HepG2 (cell line): Measurements from ENCODE around the gene THOC6. TPM values are rescaled to one million over a fixed set of nuclear protein-coding genes. Genes with fewer than 3 reads are reported as not detected.

Source experiments
- ARNTL ChIP-seq: sonication (generic); formaldehyde crosslinking; IDR thresholded peaks from 2 replicates; pipeline ENCODE4 v1.4.0; 2020; ENCODE audit warnings: mild to moderate bottlenecking, missing genetic modification reagents
- CBX2 ChIP-seq, 2 experiments: fragments of 200-600 bp in 1 of 2; sonication (generic); formaldehyde crosslinking in 1 of 2; IDR thresholded peaks; 2 replicates each; pipeline versions ENCODE4 v1.7.0 to v1.8.1; 2018 to 2022; ENCODE audit warnings: low read depth in 2 of 2, low read length in 1 of 2, mild to moderate bottlenecking in 1 of 2, missing genetic modification reagents in 1 of 2
- ELF4 ChIP-seq: sonication (generic); formaldehyde crosslinking; IDR thresholded peaks from 2 replicates; pipeline ENCODE4 v1.5.0; 2020; ENCODE audit warnings: missing genetic modification reagents, mild to moderate bottlenecking, moderate library complexity, borderline replicate concordance
- ESRRA ChIP-seq: sonication (generic); formaldehyde crosslinking; IDR thresholded peaks from 2 replicates; pipeline ENCODE4 v1.5.1; 2020; ENCODE audit warnings: mild to moderate bottlenecking, low read depth, missing genetic modification reagents
- GATA4 ChIP-seq: sonication (generic); IDR thresholded peaks from 2 replicates; pipeline ENCODE4 v1.6.1; 2016; ENCODE audit warnings: antibody characterized with exemption, low read depth, borderline replicate concordance
- HDAC2 ChIP-seq: sonication (generic); formaldehyde crosslinking; IDR thresholded peaks from 2 replicates; pipeline ENCODE4 v1.4.0; 2020; ENCODE audit warnings: missing genetic modification reagents
- MAFF ChIP-seq: IDR thresholded peaks from 2 replicates; pipeline ENCODE4 v1.6.1; 2011; ENCODE audit warnings: low read depth, low read length, improper control_type of control experiment
- MED8 ChIP-seq: sonication (generic); formaldehyde crosslinking; IDR thresholded peaks from 2 replicates; pipeline ENCODE4 v1.8.1; 2023; ENCODE audit warnings: mild to moderate bottlenecking, missing genetic modification reagents; ENCODE audit not compliant: insufficient replicate concordance
- MEF2D ChIP-seq: sonication (generic); formaldehyde crosslinking; IDR thresholded peaks from 2 replicates; pipeline ENCODE4 v1.5.1; 2020; ENCODE audit warnings: mild to moderate bottlenecking, missing genetic modification reagents
- RBFOX2 ChIP-seq: fragments of 200-400 bp; formaldehyde crosslinking; IDR thresholded peaks from 2 replicates; pipeline ENCODE4 v1.6.1; 2017; ENCODE audit warnings: low read depth, mild to moderate bottlenecking, low read length
- SALL2 ChIP-seq: sonication (generic); formaldehyde crosslinking; IDR thresholded peaks from 2 replicates; pipeline ENCODE4 v1.8.1; 2023; ENCODE audit warnings: mild to moderate bottlenecking, missing genetic modification reagents, inconsistent platforms
- SP2 ChIP-seq: sonication (generic); formaldehyde crosslinking; IDR thresholded peaks from 2 replicates; pipeline ENCODE4 v1.5.1; 2020; ENCODE audit warnings: mild to moderate bottlenecking, missing genetic modification reagents
- TRIM24 ChIP-seq: sonication (generic); formaldehyde crosslinking; IDR thresholded peaks from 2 replicates; pipeline ENCODE4 v1.8.0; 2022; ENCODE audit warnings: mild to moderate bottlenecking, missing genetic modification reagents
- U2AF2 ChIP-seq: fragments of 200-400 bp; formaldehyde crosslinking; IDR thresholded peaks from 2 replicates; pipeline ENCODE4 v1.6.1; 2017; ENCODE audit warnings: low read depth, mild to moderate bottlenecking, low read length
- ZBTB8A ChIP-seq: sonication (generic); formaldehyde crosslinking; IDR thresholded peaks from 2 replicates; pipeline ENCODE4 v1.4.0; 2020; ENCODE audit warnings: mild to moderate bottlenecking, low read depth, missing genetic modification reagents, borderline replicate concordance
- ZNF337 ChIP-seq: sonication (generic); formaldehyde crosslinking; IDR thresholded peaks from 2 replicates; pipeline ENCODE4 v1.5.1; 2020; ENCODE audit warnings: missing genetic modification reagents, low read depth, mild to moderate bottlenecking, borderline replicate concordance
- ZNF383 ChIP-seq: sonication (generic); formaldehyde crosslinking; IDR thresholded peaks from 2 replicates; pipeline ENCODE4 v1.4.0; 2020; ENCODE audit warnings: missing genetic modification reagents, mild to moderate bottlenecking, borderline replicate concordance
- ZNF460 ChIP-seq: sonication (generic); formaldehyde crosslinking; IDR thresholded peaks from 2 replicates; pipeline ENCODE4 v1.5.1; 2020; ENCODE audit warnings: missing genetic modification reagents, mild to moderate bottlenecking, borderline replicate concordance
- ZNF678 ChIP-seq: sonication (generic); formaldehyde crosslinking; IDR thresholded peaks from 2 replicates; pipeline ENCODE4 v1.4.0; 2020; ENCODE audit warnings: mild to moderate bottlenecking, missing genetic modification reagents
- ZNF746 ChIP-seq: sonication (generic); formaldehyde crosslinking; IDR thresholded peaks from 2 replicates; pipeline ENCODE4 v1.8.0; 2022; ENCODE audit warnings: mild to moderate bottlenecking, missing genetic modification reagents
- ZNF766 ChIP-seq: sonication (generic); formaldehyde crosslinking; IDR thresholded peaks from 2 replicates; pipeline ENCODE4 v1.5.0; 2020; ENCODE audit warnings: missing genetic modification reagents, borderline replicate concordance
- polyA plus RNA-seq, 8 experiments: library from polyadenylated mRNA; depleted of rRNA in 3 of 8; stranded (reverse) in 7 of 8; unstranded in 1 of 8; fragments of >200 nt; fragmentation: Illumina TruSeq in 4 of 8; extraction: Trizol in 4 of 8; gene quantifications; 2 replicates each; pipeline versions ENCODE4 v1.2.1 to v1.2.3, GENCODE V29; 2011 to 2016; ENCODE audit warnings: low read depth in 4 of 8, missing spikeins in 1 of 8, mixed read lengths in 1 of 8; ENCODE audit not compliant: insufficient read depth in 1 of 8
- total RNA-seq, 5 experiments: library from RNA; depleted of rRNA; stranded (reverse); fragments of >200 nt; fragmentation: Illumina TruSeq; extraction: Trizol; gene quantifications; 2 replicates each; pipeline ENCODE4 v1.2.3, GENCODE V29; 2016; ENCODE audit warnings: low read depth in 1 of 5
- TF ChIP-seq, protein P1 (sequence below): sonication (generic); formaldehyde crosslinking; IDR thresholded peaks from 2 replicates; pipeline ENCODE4 v1.5.0; 2020; ENCODE audit warnings: mild to moderate bottlenecking, missing genetic modification reagents
- TF ChIP-seq, protein P2 (sequence below): sonication (generic); formaldehyde crosslinking; IDR thresholded peaks from 2 replicates; pipeline ENCODE4 v1.4.0; 2020; ENCODE audit warnings: low read depth, mild to moderate bottlenecking, missing genetic modification reagents
- TF ChIP-seq, protein P3 (sequence below): sonication (generic); formaldehyde crosslinking; IDR thresholded peaks from 2 replicates; pipeline ENCODE4 v1.4.0; 2020; ENCODE audit warnings: missing genetic modification reagents, mild to moderate bottlenecking, borderline replicate concordance

THOC6 gene
- total and polyA plus RNA-seq, 2 of the 13 experiments (the other 11 are each of a cell fraction or from before 2014, with no cell fraction given) = 32.1 to 37.0 TPM

DNA sequence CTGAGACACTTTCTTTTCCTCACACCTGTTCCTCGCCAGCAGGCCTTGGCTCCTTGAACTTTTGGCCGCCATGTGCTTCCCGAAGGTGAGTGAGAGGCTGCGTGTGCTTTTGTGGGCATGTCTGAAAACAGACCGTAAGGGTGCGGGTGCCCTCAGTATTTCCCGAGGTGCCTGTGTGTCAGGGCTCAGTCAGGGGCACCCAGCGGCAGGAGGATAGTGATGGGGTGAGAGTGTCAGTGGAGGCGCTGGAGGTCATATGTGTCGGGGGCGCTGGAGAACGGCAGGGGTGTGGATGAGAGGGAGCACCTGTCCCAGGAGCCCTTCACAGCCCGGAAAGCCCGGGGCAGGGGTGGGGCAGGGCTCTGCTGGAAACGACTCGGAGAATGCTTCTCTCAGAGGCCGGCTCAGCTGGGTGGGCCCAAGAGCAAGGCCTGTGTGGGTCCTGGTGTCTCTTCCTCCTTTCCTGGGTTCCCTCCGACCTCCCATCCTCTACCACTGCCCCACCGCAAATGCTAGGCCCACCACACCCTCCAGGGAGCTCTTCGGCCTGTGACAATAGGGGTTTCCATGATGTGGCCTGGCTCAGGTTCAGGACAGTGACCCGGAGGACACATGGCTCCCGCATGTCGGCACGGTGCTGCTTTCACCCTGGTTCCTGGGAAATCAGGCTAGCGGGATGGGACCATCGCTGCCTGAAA, 42.1 kb downstream of the THOC6 start (continued):
- TF ChIP-seq U2AF2 (no peak), SALL2 (CRISPR knock-in tag) (peak; percentile 35; the same call in 1 of the 2 replicates), MED8 (CRISPR knock-in tag) (no peak), CBX2 (IDR thresholded peaks at IDR 0.05; ENCODE audit: low read depth, low read length) (no peak), CBX2 (CRISPR knock-in tag; IDR thresholded peaks at IDR 0.05; ENCODE audit: low read depth) (no peak), ZNF766 (CRISPR knock-in tag) (no peak), ZNF337 (CRISPR knock-in tag) (no peak), RBFOX2 (0 out of 2 replicates have a peak, but pooled peaks have one; percentile 31), ESRRA (CRISPR knock-in tag) (no peak), HDAC2 (no peak), ZBTB8A (no peak; the same call in 1 of the 2 replicates), ZNF746 (CRISPR knock-in tag) (0 out of 2 replicates have a peak, but pooled peaks have one; percentile 12), MAFF (no peak), ARNTL (CRISPR knock-in tag) (no peak), ELF4 (CRISPR knock-in tag) (no peak), ZNF460 (CRISPR knock-in tag) (no peak), ZNF383 (CRISPR knock-in tag) (no peak), SP2 (CRISPR knock-in tag) (no peak), TRIM24 (no peak), ZNF678 (CRISPR knock-in tag) (no peak), MEF2D (CRISPR knock-in tag) (no peak), GATA4 (no peak)
- TF ChIP-seq, protein P1, sequence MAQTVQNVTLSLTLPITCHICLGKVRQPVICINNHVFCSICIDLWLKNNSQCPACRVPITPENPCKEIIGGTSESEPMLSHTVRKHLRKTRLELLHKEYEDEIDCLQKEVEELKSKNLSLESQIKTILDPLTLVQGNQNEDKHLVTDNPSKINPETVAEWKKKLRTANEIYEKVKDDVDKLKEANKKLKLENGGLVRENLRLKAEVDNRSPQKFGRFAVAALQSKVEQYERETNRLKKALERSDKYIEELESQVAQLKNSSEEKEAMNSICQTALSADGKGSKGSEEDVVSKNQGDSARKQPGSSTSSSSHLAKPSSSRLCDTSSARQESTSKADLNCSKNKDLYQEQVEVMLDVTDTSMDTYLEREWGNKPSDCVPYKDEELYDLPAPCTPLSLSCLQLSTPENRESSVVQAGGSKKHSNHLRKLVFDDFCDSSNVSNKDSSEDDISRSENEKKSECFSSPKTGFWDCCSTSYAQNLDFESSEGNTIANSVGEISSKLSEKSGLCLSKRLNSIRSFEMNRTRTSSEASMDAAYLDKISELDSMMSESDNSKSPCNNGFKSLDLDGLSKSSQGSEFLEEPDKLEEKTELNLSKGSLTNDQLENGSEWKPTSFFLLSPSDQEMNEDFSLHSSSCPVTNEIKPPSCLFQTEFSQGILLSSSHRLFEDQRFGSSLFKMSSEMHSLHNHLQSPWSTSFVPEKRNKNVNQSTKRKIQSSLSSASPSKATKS (CRISPR knock-in tag) = no peak
- TF ChIP-seq, protein P2, sequence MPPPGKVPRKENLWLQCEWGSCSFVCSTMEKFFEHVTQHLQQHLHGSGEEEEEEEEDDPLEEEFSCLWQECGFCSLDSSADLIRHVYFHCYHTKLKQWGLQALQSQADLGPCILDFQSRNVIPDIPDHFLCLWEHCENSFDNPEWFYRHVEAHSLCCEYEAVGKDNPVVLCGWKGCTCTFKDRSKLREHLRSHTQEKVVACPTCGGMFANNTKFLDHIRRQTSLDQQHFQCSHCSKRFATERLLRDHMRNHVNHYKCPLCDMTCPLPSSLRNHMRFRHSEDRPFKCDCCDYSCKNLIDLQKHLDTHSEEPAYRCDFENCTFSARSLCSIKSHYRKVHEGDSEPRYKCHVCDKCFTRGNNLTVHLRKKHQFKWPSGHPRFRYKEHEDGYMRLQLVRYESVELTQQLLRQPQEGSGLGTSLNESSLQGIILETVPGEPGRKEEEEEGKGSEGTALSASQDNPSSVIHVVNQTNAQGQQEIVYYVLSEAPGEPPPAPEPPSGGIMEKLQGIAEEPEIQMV (CRISPR knock-in tag) = 0 out of 2 replicates have a peak, but pooled peaks have one; percentile 12
- TF ChIP-seq, protein P3, sequence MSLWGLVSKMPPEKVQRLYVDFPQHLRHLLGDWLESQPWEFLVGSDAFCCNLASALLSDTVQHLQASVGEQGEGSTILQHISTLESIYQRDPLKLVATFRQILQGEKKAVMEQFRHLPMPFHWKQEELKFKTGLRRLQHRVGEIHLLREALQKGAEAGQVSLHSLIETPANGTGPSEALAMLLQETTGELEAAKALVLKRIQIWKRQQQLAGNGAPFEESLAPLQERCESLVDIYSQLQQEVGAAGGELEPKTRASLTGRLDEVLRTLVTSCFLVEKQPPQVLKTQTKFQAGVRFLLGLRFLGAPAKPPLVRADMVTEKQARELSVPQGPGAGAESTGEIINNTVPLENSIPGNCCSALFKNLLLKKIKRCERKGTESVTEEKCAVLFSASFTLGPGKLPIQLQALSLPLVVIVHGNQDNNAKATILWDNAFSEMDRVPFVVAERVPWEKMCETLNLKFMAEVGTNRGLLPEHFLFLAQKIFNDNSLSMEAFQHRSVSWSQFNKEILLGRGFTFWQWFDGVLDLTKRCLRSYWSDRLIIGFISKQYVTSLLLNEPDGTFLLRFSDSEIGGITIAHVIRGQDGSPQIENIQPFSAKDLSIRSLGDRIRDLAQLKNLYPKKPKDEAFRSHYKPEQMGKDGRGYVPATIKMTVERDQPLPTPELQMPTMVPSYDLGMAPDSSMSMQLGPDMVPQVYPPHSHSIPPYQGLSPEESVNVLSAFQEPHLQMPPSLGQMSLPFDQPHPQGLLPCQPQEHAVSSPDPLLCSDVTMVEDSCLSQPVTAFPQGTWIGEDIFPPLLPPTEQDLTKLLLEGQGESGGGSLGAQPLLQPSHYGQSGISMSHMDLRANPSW (CRISPR knock-in tag) = no peak
